ENCODE data around the gene ACSS1. TPM values are rescaled to one million over a fixed set of nuclear protein-coding genes. Genes with fewer than 3 reads are reported as not detected.
A peak's percentile ranks its signal among the peaks of the same experiment; 100 is the strongest.

The ACSS1 gene
- total RNA-seq, 5 donors from 2014 or later (not counting 1 experiment from before 2014, with no cell fraction given) = 39.1 to 59.6 (median 57.7) TPM

DNA sequence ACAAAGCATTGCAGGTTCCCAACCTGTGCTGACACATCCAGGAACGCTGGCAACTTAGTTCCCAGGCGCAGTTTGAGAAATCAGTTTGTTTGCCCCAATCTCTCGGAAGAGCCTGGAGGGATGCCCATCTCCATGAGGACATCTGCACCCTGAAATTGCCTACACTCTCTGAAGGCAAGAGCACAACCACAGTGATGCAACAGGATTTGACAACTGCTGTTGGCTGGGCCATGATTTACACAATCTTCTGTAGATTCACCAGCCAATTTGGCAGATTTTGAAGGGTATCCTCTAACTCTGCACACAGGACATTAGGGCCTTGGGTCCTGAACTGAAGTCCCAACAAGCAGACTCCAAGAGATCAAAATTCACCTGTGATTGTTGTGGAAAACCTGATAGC lies 68.8 kb downstream of the ACSS1 start:
- H3K36me3 ChIP-seq (ENCODE audit: control insufficient read depth in 2 of 2, extremely low read depth in 1 of 2, insufficient read depth in 1 of 2, low read length in 1 of 2) = peaks cover 0 to 9% of the 10 kb centered on the region in 2 donors
- Mint-ChIP-seq H3K27me3 (no peaks in the 10 kb centered on the region), H3K9me3 (no peaks in the 10 kb centered on the region), H3K4me1 (peaks cover 67 to 93% (median 93%) of the 10 kb centered on the region in 3 donors), H3K4me3 (no peak overlapping the region), H3K36me3 (peaks cover 20% of the 10 kb centered on the region), H3K27ac (peak overlapping the region; percentile 34 to 53)
- DNase-seq (no peak), ATAC-seq (replicated peaks in 1 of 4) (no peak)
- peaks cover 5 to 62% of the 10 kb centered on the region in 2 experiments for H3K4me1 ChIP-seq (ENCODE audit: control insufficient read depth in 1 of 2, extremely low read depth in 1 of 2, insufficient read depth in 2 of 2, low read length in 2 of 2)
- CTCF ChIA-PET = interaction anchor here in 1 of 2 donors (1.0 kb wide), 1 partner anchor 36 kb away, joined by 3 read pairs; no protein-coding TSS in a partner anchor
- no peaks in the 10 kb centered on the region for H3K27me3 ChIP-seq (replicated peaks in 1 of 2; ENCODE audit: control insufficient read depth in 2 of 2, extremely low read depth in 1 of 2, insufficient read depth in 2 of 2, low read length in 1 of 2)
- no peak overlapping the region for H3K27ac ChIP-seq (ENCODE audit: low read length)
- POLR2A ChIA-PET = no interaction called here
- H3K4me3 ChIP-seq (ENCODE audit: control insufficient read depth in 1 of 2, extremely low read depth in 1 of 2, low read length in 1 of 2) = no peak overlapping the region
- no peaks in the 10 kb centered on the region for H3K9me3 ChIP-seq
- 94% methylated on average over 3 of the region's 3 CpGs for whole genome bisulfite sequencing (ENCODE audit: insufficient coverage)

GRCh38 chr20:24987873-24988835 lies 69.8 kb downstream of the ACSS1 start:
- H3K4me3 Mint-ChIP-seq = no peak overlapping the region
- Histone ChIP-seq H3K27ac (ENCODE audit: low read length) (no peak overlapping the region), H3K4me3 (ENCODE audit: control insufficient read depth in 1 of 2, extremely low read depth in 1 of 2, low read length in 1 of 2) (no peak overlapping the region), H3K27me3 (replicated peaks in 1 of 2; ENCODE audit: control insufficient read depth in 2 of 2, extremely low read depth in 1 of 2, insufficient read depth in 2 of 2, low read length in 1 of 2) (no peaks in the 10 kb centered on the region), H3K4me1 (ENCODE audit: control insufficient read depth in 1 of 2, extremely low read depth in 1 of 2, insufficient read depth in 2 of 2, low read length in 2 of 2) (peaks cover 5 to 58% of the 10 kb centered on the region in 2 experiments), H3K9me3 (no peaks in the 10 kb centered on the region), H3K36me3 (ENCODE audit: control insufficient read depth in 2 of 2, extremely low read depth in 1 of 2, insufficient read depth in 1 of 2, low read length in 1 of 2) (peaks cover 0 to 15% of the 10 kb centered on the region in 2 donors)
- POLR2A ChIA-PET = interaction anchor here in 1 of 2 donors (1.0 kb wide), 1 partner anchor 34 kb away, joined by 3 read pairs; no protein-coding TSS in a partner anchor
- peaks cover 69 to 87% (median 86%) of the 10 kb centered on the region in 3 donors for H3K4me1 Mint-ChIP-seq
- CTCF ChIA-PET = interaction anchor here in 1 of 2 donors (0.6 to 1.0 kb wide), 2 partner anchors 35 to 105 kb away, joined by 3 read pairs; no protein-coding TSS in a partner anchor
- WGBS (ENCODE audit: insufficient coverage) = 94% methylated on average over 3 of the region's 7 CpGs
- no peak for DNase-seq
- H3K9me3 Mint-ChIP-seq = no peaks in the 10 kb centered on the region
- no peaks in the 10 kb centered on the region for H3K27me3 Mint-ChIP-seq
- ATAC-seq (replicated peaks in 1 of 4) = no peak
- H3K36me3 Mint-ChIP-seq = peaks cover 30% of the 10 kb centered on the region
- H3K27ac Mint-ChIP-seq = peak overlapping the region in 1 of 2 donors; percentile 34

GRCh38 chr20:24987244-24987643 lies 70.7 kb downstream of the ACSS1 start:
- ChIA-PET CTCF (no interaction called here), POLR2A (interaction anchor here in 1 of 2 donors (1.8 kb wide), 1 partner anchor 33 kb away, joined by 3 read pairs; no protein-coding TSS in a partner anchor)
- DNase-seq (no peak), ATAC-seq (replicated peaks in 1 of 4) (no peak)
- Mint-ChIP-seq H3K27ac (peak overlapping the region in 1 of 2 donors; percentile 17), H3K27me3 (no peaks in the 10 kb centered on the region), H3K9me3 (no peaks in the 10 kb centered on the region), H3K4me3 (no peak overlapping the region), H3K36me3 (peaks cover 38% of the 10 kb centered on the region), H3K4me1 (peaks cover 73 to 90% (median 88%) of the 10 kb centered on the region in 3 donors)
- WGBS (ENCODE audit: insufficient coverage) = 100% methylated on average over 1 of the region's 2 CpGs
- Histone ChIP-seq H3K4me1 (ENCODE audit: control insufficient read depth in 1 of 2, extremely low read depth in 1 of 2, insufficient read depth in 2 of 2, low read length in 2 of 2) (peaks cover 5 to 60% of the 10 kb centered on the region in 2 experiments), H3K27me3 (replicated peaks in 1 of 2; ENCODE audit: control insufficient read depth in 2 of 2, extremely low read depth in 1 of 2, insufficient read depth in 2 of 2, low read length in 1 of 2) (no peaks in the 10 kb centered on the region), H3K27ac (ENCODE audit: low read length) (no peak overlapping the region), H3K4me3 (ENCODE audit: control insufficient read depth in 1 of 2, extremely low read depth in 1 of 2, low read length in 1 of 2) (no peak overlapping the region), H3K36me3 (ENCODE audit: control insufficient read depth in 2 of 2, extremely low read depth in 1 of 2, insufficient read depth in 1 of 2, low read length in 1 of 2) (peaks cover 0 to 19% of the 10 kb centered on the region in 2 donors), H3K9me3 (no peaks in the 10 kb centered on the region)

GRCh38 chr20:24986436-24987015 lies 71.4 kb downstream of the ACSS1 start:
- H3K4me1 ChIP-seq (ENCODE audit: control insufficient read depth in 1 of 2, extremely low read depth in 1 of 2, insufficient read depth in 2 of 2, low read length in 2 of 2) = peaks cover 3 to 62% of the 10 kb centered on the region in 2 experiments
- H3K27ac ChIP-seq (ENCODE audit: low read length) = no peak overlapping the region
- Mint-ChIP-seq H3K27ac (no peak overlapping the region), H3K4me3 (no peak overlapping the region), H3K36me3 (peaks cover 43% of the 10 kb centered on the region), H3K4me1 (peaks cover 73 to 88% (median 88%) of the 10 kb centered on the region in 3 donors), H3K27me3 (no peaks in the 10 kb centered on the region), H3K9me3 (no peaks in the 10 kb centered on the region)
- CTCF ChIA-PET = no interaction called here
- WGBS (ENCODE audit: insufficient coverage) = 100% methylated on average over 1 of the region's 7 CpGs
- H3K9me3 ChIP-seq = no peaks in the 10 kb centered on the region
- ATAC-seq (replicated peaks in 1 of 4) (no peak), DNase-seq (no peak)
- POLR2A ChIA-PET = interaction anchor here in 1 of 2 donors (1.8 kb wide), 1 partner anchor 32 kb away, joined by 3 read pairs; no protein-coding TSS in a partner anchor
- H3K4me3 ChIP-seq (ENCODE audit: control insufficient read depth in 1 of 2, extremely low read depth in 1 of 2, low read length in 1 of 2) = no peak overlapping the region
- H3K36me3 ChIP-seq (ENCODE audit: control insufficient read depth in 2 of 2, extremely low read depth in 1 of 2, insufficient read depth in 1 of 2, low read length in 1 of 2) = peaks cover 0 to 25% of the 10 kb centered on the region in 2 donors
- H3K27me3 ChIP-seq (replicated peaks in 1 of 2; ENCODE audit: control insufficient read depth in 2 of 2, extremely low read depth in 1 of 2, insufficient read depth in 2 of 2, low read length in 1 of 2) = no peaks in the 10 kb centered on the region

DNA sequence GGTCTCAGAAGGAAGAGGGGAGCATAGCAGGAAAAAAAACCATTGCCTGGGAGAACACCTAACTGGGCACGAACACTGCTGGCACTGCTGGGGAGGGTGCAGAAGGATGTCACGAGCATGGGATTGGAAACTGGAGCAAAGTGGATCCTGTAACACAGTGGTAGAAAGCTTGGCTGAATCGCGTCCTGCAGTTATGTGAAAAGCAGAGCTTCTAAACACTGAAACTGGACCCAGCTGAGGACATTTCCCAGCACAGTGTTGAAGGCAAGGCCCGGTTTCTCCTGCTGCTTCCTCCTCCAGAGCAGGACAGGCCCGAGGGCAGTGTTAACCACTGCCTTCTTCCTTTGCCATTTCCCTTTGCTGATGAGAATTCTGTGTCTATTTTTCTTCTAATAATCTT lies 72.1 kb downstream of the ACSS1 start:
- 77% methylated on average over 5 of the region's 6 CpGs for WGBS (ENCODE audit: insufficient coverage)
- no peak for ATAC-seq (replicated peaks in 1 of 4)
- no peak for DNase-seq
- Histone ChIP-seq H3K4me1 (ENCODE audit: control insufficient read depth in 1 of 2, extremely low read depth in 1 of 2, insufficient read depth in 2 of 2, low read length in 2 of 2) (peaks cover 0 to 61% of the 10 kb centered on the region in 2 experiments), H3K27ac (ENCODE audit: low read length) (no peak overlapping the region), H3K27me3 (replicated peaks in 1 of 2; ENCODE audit: control insufficient read depth in 2 of 2, extremely low read depth in 1 of 2, insufficient read depth in 2 of 2, low read length in 1 of 2) (no peaks in the 10 kb centered on the region), H3K9me3 (no peaks in the 10 kb centered on the region), H3K36me3 (ENCODE audit: control insufficient read depth in 2 of 2, extremely low read depth in 1 of 2, insufficient read depth in 1 of 2, low read length in 1 of 2) (peaks cover 4 to 32% of the 10 kb centered on the region in 2 donors), H3K4me3 (ENCODE audit: control insufficient read depth in 1 of 2, extremely low read depth in 1 of 2, low read length in 1 of 2) (no peak overlapping the region)
- Mint-ChIP-seq H3K36me3 (peaks cover 50% of the 10 kb centered on the region), H3K27ac (no peak overlapping the region), H3K27me3 (no peaks in the 10 kb centered on the region), H3K9me3 (no peaks in the 10 kb centered on the region), H3K4me3 (no peak overlapping the region), H3K4me1 (peaks cover 66 to 88% (median 87%) of the 10 kb centered on the region in 3 donors)
- ChIA-PET CTCF (no interaction called here), POLR2A (interaction anchor here in 1 of 2 donors (1.8 kb wide), 1 partner anchor 32 kb away, joined by 3 read pairs; no protein-coding TSS in a partner anchor)
